ENCODE data around the gene CETP. TPM values are rescaled to one million over a fixed set of nuclear protein-coding genes. Genes with fewer than 3 reads are reported as not detected.

Gene CETP
- total RNA-seq, 1 donor, result not detected

GRCh38 chr16:57013229-57013628 lies 51.5 kb downstream of the CETP start:
- DNase-seq (ENCODE audit: low read depth), result peak; percentile 60
- TF ChIP-seq CTCF (IDR thresholded peaks at IDR 0.05; ENCODE audit: insufficient read depth, low read length), result no peak
- no peak overlapping the region for H3K4me3 ChIP-seq (ENCODE audit: low read depth, low read length)

DNA sequence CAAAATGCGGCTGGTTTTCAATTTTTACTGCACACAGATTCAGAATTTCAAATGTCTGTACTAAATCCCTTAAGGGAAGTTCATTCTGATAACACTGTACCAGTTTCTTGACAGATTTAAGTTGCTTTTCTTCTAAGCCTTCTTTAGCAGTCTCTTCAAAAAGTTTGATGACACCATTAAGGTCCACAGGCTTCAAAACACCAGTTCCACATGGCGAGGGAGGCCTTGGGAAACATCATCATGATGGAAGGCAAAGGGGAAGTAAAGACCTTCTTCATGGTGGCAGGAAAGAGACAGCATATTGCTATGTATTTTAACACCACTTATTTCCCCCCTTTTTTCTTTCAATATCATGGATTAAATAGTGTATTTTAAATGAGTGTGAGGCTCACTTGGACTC lies 52.2 kb downstream of the CETP start:
- DNase-seq (ENCODE audit: low read depth), result no peak
- no peak for TF ChIP-seq CTCF (IDR thresholded peaks at IDR 0.05; ENCODE audit: insufficient read depth, low read length)
- H3K4me3 ChIP-seq (ENCODE audit: low read depth, low read length), result no peak overlapping the region

DNA sequence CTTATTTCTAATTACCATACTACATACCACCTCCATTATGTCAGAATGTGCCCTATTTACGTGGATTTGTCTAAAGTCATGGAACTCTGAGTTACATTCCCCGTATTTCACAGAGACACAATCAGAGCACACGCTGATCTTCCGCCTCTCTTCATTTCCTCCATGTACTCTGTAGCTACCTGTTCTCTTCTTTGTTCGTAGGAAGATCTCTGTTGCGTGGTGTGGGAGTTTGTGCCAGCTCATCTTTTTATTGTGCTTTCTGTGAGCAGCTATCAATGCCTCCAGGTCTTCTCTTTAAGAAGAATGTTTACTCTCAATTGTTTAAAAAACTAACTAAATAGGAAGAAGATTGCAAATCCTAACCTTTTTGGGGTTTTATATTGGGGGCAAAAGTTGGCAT lies 54.6 kb downstream of the CETP start:
- DNase-seq (ENCODE audit: low read depth), result no peak
- TF ChIP-seq CTCF (IDR thresholded peaks at IDR 0.05; ENCODE audit: insufficient read depth, low read length), result no peak
- no peak overlapping the region for H3K4me3 ChIP-seq (ENCODE audit: low read depth, low read length)

- H3K4me3 ChIP-seq (ENCODE audit: low read depth, low read length), result no peak overlapping the region
- TF ChIP-seq CTCF (IDR thresholded peaks at IDR 0.05; ENCODE audit: insufficient read depth, low read length), result no peak
- no peak for DNase-seq (ENCODE audit: low read depth)
Observed at GRCh38 chr16:57016831-57017230, 55.1 kb downstream of the CETP start.

GRCh38 chr16:57017251-57017650 lies 55.5 kb downstream of the CETP start:
- no peak for DNase-seq (ENCODE audit: low read depth)
- TF ChIP-seq CTCF (IDR thresholded peaks at IDR 0.05; ENCODE audit: insufficient read depth, low read length), result no peak
- H3K4me3 ChIP-seq (ENCODE audit: low read depth, low read length), result no peak overlapping the region

GRCh38 chr16:57019746-57020145 lies 58.0 kb downstream of the CETP start:
- no peak overlapping the region for H3K4me3 ChIP-seq (ENCODE audit: low read depth, low read length)
- no peak for TF ChIP-seq CTCF (IDR thresholded peaks at IDR 0.05; ENCODE audit: insufficient read depth, low read length)
- no peak for DNase-seq (ENCODE audit: low read depth)

GRCh38 chr16:57020651-57021050 lies 58.9 kb downstream of the CETP start:
- TF ChIP-seq CTCF (IDR thresholded peaks at IDR 0.05; ENCODE audit: insufficient read depth, low read length), result no peak
- H3K4me3 ChIP-seq (ENCODE audit: low read depth, low read length), result no peak overlapping the region
- DNase-seq (ENCODE audit: low read depth), result no peak

All from fibroblast of the aortic adventitia (primary cell).